GM19455 (cell line): ENCODE results near the gene INPPL1.

ENCODE experiments used
- ATAC-seq: cut with Tn5 transposase; IDR thresholded peaks from one replicate; pipeline ENCODE4 v1.9.1; 2021; ENCODE audit not compliant: unreplicated experiment

The INPPL1 gene

DNA sequence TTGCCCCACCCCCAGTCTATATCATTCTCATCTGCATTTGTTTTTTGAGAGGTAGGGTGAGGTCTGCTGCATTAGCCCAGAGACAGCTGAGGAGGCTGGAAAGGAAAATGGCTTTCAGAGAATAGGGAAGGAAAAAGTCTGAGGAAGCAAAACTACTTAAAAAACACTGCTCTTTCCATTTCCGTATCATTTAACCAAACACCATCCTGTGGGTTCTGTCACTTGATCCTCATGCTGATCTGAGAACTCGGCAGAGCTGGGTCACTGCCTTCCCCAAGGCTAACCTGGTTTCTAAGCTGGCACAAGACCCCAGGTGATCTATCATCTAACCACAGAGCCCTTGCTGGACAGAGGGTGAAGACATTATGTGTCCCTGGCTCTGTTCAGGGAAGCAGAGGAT is 6.7 kb upstream of the INPPL1 start:
- no peak for ATAC-seq

DNA sequence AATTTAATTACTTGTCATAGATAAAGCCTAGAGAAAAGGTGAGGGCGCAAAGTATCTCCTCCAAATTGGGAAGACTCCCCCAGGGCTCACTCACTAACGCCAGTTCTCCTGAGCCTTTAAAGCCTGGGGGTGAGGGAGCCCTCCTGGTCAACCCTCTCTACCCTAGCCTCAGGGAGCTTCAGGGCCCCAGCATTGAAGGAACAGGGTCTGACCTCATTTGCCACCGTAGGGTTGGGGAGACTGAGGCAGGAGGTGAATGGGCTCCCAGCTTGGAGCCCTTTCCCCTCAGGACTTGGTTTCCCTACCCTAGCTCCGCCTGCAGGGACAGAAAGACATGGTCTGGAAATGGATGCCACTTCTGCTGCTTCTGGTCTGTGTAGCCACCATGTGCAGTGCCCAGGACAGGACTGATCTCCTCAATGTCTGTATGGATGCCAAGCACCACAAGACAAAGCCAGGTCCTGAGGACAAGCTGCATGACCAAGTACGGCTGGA is 6.3 kb upstream of the INPPL1 start:
- no peak for ATAC-seq

GRCh38 chr11:72220696-72221363 is 3.7 kb upstream of the INPPL1 start:
- no peak for ATAC-seq

DNA sequence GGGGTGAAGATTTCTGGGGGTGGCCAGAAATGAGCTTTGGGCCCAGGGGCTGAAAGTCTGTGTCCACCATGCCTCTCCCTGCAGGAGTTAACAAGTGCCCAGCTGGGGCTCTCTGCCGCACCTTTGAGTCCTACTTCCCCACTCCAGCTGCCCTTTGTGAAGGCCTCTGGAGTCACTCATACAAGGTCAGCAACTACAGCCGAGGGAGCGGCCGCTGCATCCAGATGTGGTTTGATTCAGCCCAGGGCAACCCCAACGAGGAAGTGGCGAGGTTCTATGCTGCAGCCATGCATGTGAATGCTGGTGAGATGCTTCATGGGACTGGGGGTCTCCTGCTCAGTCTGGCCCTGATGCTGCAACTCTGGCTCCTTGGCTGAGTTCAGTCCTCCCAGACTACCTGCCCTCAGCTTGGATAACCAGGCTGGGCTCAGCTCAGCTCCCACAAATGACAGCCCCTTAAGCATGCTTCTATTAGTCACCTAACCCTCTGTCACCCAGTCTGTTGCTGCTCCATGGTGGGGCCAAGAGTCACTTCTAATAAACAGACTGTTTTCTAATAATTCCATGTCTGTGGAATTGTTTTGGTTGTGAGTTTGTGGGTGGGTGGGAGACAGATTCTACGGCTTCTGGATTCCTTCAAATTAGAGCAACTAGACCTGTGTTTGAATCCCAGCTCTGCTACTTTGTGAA is 3.0 kb upstream of the INPPL1 start:
- no peak for ATAC-seq

- no peak for ATAC-seq
Observed at GRCh38 chr11:72222106-72222891, 2.3 kb upstream of the INPPL1 start.

DNA sequence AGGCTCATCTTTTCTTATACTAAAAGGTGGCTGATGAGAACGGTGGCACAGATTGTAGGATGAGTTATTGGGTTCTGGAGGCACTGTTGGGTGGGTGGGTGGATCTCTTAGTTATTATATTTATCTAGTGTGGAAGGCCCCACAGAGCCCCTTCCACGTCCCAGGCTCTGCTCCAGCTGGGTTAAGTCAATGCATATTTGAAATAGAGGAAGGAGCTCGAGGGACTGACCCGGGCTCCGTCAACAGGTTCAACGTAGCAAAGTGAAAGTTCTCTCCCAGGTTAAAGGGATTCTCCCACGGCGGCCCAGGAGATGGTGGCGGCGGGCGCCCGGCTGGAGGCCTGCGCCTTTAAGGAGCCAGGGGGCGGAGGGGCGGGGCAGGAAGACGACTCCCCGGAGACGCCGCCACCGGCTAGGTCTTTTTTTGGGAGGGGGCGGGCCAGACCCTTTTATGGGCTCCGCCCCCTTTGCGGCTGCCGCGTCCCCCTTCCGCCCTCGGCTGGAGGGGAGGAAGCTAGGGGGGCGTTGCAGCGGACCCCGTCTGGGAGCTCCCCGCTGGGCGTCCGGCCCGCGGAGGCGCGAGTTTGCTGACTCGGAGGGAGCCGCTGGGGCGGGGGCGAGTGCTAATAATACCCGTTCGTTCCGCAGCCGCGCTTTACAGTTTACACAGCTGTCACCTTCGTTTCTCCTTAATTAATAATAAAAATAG is 1.5 kb upstream of the INPPL1 start:
- ATAC-seq: peak; percentile 57

- ATAC-seq: peak; percentile 52
Observed at GRCh38 chr11:72223615-72224563, 678 bp upstream of the INPPL1 start.

DNA sequence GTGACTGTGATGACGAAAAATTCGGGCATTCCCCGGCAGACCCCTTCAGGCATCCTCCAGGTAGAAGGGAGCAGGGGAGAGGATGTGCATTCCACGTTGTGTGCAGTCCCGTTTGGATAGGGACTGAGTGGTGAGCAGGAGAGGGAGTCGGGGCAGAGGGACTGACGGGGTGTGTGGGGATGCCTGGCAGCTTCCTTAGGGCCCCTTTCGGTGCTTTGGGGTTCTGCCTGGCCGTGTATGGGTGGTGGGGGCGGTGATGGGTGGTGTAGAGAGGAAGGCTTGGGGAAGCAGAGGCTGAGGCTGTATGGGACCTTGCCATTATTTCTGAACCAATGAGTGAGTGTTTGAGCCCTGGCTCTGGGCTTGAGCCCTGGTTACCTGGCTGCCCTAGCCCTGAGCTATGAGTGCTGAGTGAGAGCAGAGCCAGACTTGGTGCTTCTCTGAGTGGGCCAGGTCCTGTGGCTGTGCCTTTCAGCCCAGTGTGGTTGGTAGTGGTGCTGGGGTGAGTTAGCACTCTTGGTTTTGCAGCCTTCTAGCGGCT is 914 bp downstream of the INPPL1 start:
- no peak for ATAC-seq

- no peak for ATAC-seq
Observed at GRCh38 chr11:72226701-72227100, 2.1 kb downstream of the INPPL1 start.

DNA sequence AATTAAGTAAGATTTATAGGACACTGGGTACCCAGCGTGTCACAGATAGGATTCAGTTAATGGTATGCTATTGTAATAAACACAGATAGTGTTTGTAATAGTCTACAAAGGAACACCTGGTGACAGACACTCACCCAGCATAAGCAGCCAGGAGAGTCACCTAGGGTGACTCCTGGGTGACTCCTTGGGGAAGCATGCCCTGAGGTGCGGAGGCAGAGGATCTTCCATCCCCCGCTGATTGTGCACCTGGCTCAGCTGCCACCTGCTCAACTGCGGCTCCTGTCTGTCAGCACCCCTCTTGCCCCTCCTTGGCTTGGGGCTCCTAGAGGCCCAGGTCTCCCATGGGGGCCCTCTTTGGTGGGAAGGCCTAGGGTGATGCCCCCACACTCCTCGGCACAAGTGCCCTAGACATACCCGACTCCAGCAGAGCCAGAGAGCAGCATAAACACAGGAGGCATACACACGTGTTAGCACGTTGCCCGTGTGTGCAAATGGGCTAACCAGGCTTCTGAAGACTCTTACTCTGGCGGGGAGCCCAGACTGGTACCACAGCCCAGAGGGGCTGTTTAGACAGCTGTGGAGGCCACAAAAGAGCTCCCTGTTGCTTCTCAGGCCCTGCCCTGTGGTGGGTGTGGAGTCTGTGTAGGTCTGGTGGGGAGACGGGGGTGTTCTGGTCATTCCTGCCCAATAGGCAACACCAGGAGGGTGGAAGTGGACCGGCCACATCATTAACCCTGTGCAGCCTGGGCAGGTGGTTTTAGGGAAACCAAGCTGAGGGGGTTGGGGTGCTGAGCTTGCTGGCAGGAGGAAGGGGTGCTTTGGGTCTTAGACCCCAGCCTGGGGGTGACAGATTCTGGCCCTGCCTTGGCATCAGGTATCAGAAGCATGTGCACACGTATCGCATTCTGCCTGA is 3.0 kb downstream of the INPPL1 start:
- ATAC-seq: no peak

DNA sequence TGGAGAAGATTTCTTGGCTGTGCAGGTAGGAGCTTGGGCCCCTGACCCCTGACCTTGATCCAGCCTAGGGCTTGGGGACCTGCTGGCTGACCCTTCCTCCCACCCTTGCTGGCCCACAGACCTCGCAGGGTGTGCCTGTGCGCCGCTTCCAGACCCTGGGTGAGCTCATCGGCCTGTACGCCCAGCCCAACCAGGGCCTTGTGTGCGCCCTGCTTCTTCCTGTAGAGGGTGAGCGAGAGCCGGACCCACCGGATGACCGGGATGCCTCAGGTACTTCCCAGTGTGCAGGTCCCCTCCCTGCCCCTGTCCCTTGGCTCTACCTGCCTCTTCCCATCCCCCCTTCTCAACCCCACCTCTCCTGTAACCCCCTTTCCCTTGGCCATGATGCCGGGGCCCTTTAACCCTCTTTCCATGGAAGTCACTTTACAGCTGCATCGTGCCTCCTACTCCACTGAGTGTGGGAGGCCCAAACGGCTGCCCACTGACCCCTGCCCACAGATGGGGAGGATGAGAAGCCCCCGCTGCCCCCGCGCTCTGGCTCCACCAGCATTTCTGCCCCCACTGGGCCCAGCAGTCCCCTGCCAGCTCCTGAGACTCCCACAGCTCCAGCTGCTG is 3.8 kb downstream of the INPPL1 start:
- no peak for ATAC-seq

DNA sequence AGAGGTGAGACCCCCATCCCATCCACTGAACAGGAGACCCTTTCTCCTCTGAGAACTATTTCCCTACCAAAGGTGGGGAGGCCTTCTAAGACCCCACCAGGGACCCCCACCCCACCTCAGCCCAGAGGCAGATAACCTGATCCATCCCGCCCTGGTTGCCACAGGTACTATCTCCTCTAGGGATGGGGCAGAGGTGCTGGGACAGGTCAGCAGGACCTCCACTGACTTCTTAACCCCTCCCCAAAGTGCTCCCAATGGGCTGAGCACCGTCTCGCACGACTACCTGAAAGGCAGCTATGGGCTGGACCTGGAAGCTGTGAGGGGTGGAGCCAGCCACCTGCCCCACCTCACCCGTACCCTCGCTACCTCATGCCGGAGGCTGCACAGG is 4.3 kb downstream of the INPPL1 start:
- ATAC-seq: no peak

- no peak for ATAC-seq
Observed at GRCh38 chr11:72229336-72229924, 4.9 kb downstream of the INPPL1 start.

GRCh38 chr11:72229925-72230763 is 5.6 kb downstream of the INPPL1 start:
- ATAC-seq: no peak

DNA sequence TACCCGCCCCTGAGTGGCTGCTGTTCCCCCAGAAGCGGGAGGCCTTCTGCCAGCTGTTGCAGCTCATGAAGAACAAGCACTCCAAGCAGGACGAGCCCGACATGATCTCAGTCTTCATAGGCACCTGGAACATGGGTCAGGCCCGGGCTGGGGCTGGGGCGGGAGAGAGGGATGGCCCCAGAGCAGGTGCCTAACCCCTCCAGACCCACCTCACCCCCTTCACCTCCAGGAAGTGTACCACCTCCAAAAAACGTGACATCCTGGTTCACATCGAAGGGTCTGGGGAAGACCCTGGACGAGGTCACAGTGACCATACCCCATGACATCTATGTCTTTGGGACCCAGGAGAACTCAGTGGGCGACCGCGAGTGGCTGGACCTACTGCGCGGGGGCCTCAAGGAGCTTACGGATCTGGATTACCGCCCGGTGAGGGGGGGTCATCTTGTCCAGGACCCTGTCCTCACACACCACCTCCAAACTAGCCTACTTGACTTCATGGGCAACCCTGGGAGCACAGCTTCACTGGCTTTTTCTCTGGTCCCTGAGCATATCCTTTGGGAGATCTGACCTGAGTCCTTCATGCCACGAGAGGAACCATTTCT is 6.3 kb downstream of the INPPL1 start:
- no peak for ATAC-seq

GRCh38 chr11:72231396-72232259 is 7.1 kb downstream of the INPPL1 start:
- no peak for ATAC-seq
